NCI-H446 (cell line): Measurements from ENCODE around the gene HECW1.
"Not testable (repeated sequence)": the region's sequence is repeated elsewhere in the genome, so short reads cannot be mapped to it uniquely, and the experiment has no call there.

ENCODE experiments used
- DNase-seq, 2 experiments: peaks; one replicate each; lab custom pipeline; 2025; lab: John Stamatoyannopoulos, UW

HECW1 gene

GRCh38 chr7:43475983-43476382 lies 363.5 kb downstream of the HECW1 start:
- no peak for DNase-seq

- DNase-seq: no peak
Measured at GRCh38 chr7:43476896-43477295, 364.4 kb downstream of the HECW1 start.

- DNase-seq: no peak
Measured at GRCh38 chr7:43479042-43479441, 366.6 kb downstream of the HECW1 start.

GRCh38 chr7:43479543-43479942 lies 367.1 kb downstream of the HECW1 start:
- DNase-seq: no peak

- no peak for DNase-seq
Measured at GRCh38 chr7:43480581-43480980, 368.1 kb downstream of the HECW1 start.

GRCh38 chr7:43481902-43482678 lies 369.6 kb downstream of the HECW1 start:
- DNase-seq: peak in 1 of 2 experiments; percentile 34

- DNase-seq: no peak
Measured at GRCh38 chr7:43482679-43483252, 370.3 kb downstream of the HECW1 start.

GRCh38 chr7:43484678-43485395 lies 372.4 kb downstream of the HECW1 start:
- no peak for DNase-seq

GRCh38 chr7:43485580-43485979 lies 373.1 kb downstream of the HECW1 start:
- DNase-seq: no peak

GRCh38 chr7:43486008-43486407 lies 373.6 kb downstream of the HECW1 start:
- DNase-seq: not testable (repeated sequence)

- no peak for DNase-seq
Measured at GRCh38 chr7:43486634-43487033, 374.2 kb downstream of the HECW1 start.

GRCh38 chr7:43487731-43488073 lies 375.3 kb downstream of the HECW1 start:
- DNase-seq: no peak

GRCh38 chr7:43489257-43489656 lies 376.8 kb downstream of the HECW1 start:
- no peak for DNase-seq

- DNase-seq: no peak
Measured at GRCh38 chr7:43490016-43490415, 377.6 kb downstream of the HECW1 start.

GRCh38 chr7:43491123-43491522 lies 378.7 kb downstream of the HECW1 start:
- no peak for DNase-seq

GRCh38 chr7:43491984-43492383 lies 379.5 kb downstream of the HECW1 start:
- DNase-seq: no peak

- no peak for DNase-seq
Measured at GRCh38 chr7:43492896-43493295, 380.4 kb downstream of the HECW1 start.

- DNase-seq: no peak
Measured at GRCh38 chr7:43495572-43495971, 383.1 kb downstream of the HECW1 start.

GRCh38 chr7:43496596-43496995 lies 384.1 kb downstream of the HECW1 start:
- DNase-seq: no peak

- DNase-seq: no peak
Measured at GRCh38 chr7:43501870-43502269, 389.4 kb downstream of the HECW1 start.

- DNase-seq: no peak
Measured at GRCh38 chr7:43502941-43503340, 390.5 kb downstream of the HECW1 start.

GRCh38 chr7:43505412-43505811 lies 393.0 kb downstream of the HECW1 start:
- no peak for DNase-seq

GRCh38 chr7:43506460-43506859 lies 394.0 kb downstream of the HECW1 start:
- no peak for DNase-seq
